ENCODE results near the gene FAM241B. TPM values are rescaled to one million over a fixed set of nuclear protein-coding genes. Genes with fewer than 3 reads are reported as not detected.

The FAM241B gene
- total and polyA plus RNA-seq, 2 donors: 1.0 to 8.3 TPM

DNA sequence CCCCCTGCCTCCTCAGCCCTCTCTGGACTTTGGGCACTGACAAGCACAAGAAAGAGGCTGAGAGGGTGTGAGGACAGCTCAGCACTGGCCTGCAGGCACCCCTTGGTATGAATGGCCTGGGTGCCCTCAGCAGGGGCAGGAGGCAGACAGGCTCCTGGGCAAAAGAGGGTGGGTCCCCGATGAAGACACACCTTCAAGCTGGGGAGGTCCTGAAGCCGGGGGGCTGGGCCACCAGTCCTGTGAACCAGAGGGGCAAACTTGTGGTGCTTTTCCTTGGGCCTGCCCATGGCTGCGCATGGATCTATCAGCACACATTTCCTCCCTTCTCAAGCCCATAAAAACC, 22.8 kb downstream of the FAM241B start:
- 87% methylated on average over 3 of the region's 3 CpGs for WGBS

DNA sequence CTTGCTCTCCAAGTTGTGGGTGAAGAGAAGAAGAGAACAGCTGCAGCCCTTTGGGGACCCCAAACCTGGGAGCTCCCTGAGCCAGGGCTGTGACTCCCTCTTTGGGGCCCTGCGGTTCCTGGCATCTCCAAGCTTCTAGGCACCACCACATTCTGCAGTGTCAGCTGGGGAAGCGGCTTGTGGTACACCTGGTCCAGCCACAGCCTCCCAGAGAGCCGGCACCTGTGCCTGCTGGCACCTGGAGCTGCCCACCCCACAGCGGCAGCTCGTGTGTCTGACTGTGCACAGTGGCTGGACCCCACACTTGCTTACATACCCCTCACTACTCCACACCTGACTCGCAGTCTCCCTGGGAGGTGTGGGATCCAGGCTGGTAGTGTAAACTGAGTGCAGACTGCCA, 23.5 kb downstream of the FAM241B start:
- H3K4me1 ChIP-seq (ENCODE audit: control insufficient read depth in 2 of 2, insufficient read depth in 2 of 2, low read length in 2 of 2): no peaks in the 10 kb centered on the region
- H3K4me3 ChIP-seq (ENCODE audit: low read length in 2 of 2): no peak overlapping the region
- WGBS: 75% methylated on average over 6 of the region's 6 CpGs
- peaks cover 2 to 19% of the 10 kb centered on the region in 2 donors for H3K27me3 ChIP-seq (ENCODE audit: control insufficient read depth in 2 of 2, insufficient read depth in 1 of 2, low read length in 1 of 2)
- H3K36me3 ChIP-seq (ENCODE audit: control insufficient read depth in 2 of 2, insufficient read depth in 2 of 2, low read length in 1 of 2): no peaks in the 10 kb centered on the region
- no peak overlapping the region for H3K27ac ChIP-seq (ENCODE audit: low read depth in 1 of 2, low read length in 1 of 2)
- DNase-seq (ENCODE audit: low read depth in 6 of 9, low spot score in 9 of 9): no peak
- peaks cover 2 to 17% of the 10 kb centered on the region in 2 donors for H3K9me3 ChIP-seq (ENCODE audit: control insufficient read depth in 2 of 2, insufficient read depth in 1 of 2, low read length in 1 of 2)

More for the DNA sequence above, 22.8 kb downstream of the FAM241B start:
- Histone ChIP-seq H3K36me3 (ENCODE audit: control insufficient read depth in 2 of 2, insufficient read depth in 2 of 2, low read length in 1 of 2) (no peaks in the 10 kb centered on the region), H3K9me3 (ENCODE audit: control insufficient read depth in 2 of 2, insufficient read depth in 1 of 2, low read length in 1 of 2) (peaks cover 2 to 17% of the 10 kb centered on the region in 2 donors), H3K27ac (ENCODE audit: low read depth in 1 of 2, low read length in 1 of 2) (no peak overlapping the region), H3K4me1 (ENCODE audit: control insufficient read depth in 2 of 2, insufficient read depth in 2 of 2, low read length in 2 of 2) (no peaks in the 10 kb centered on the region), H3K27me3 (ENCODE audit: control insufficient read depth in 2 of 2, insufficient read depth in 1 of 2, low read length in 1 of 2) (peaks cover 2 to 14% of the 10 kb centered on the region in 2 donors), H3K4me3 (ENCODE audit: low read length in 2 of 2) (no peak overlapping the region)
- DNase-seq (ENCODE audit: low read depth in 6 of 9, low spot score in 9 of 9): no peak

DNA sequence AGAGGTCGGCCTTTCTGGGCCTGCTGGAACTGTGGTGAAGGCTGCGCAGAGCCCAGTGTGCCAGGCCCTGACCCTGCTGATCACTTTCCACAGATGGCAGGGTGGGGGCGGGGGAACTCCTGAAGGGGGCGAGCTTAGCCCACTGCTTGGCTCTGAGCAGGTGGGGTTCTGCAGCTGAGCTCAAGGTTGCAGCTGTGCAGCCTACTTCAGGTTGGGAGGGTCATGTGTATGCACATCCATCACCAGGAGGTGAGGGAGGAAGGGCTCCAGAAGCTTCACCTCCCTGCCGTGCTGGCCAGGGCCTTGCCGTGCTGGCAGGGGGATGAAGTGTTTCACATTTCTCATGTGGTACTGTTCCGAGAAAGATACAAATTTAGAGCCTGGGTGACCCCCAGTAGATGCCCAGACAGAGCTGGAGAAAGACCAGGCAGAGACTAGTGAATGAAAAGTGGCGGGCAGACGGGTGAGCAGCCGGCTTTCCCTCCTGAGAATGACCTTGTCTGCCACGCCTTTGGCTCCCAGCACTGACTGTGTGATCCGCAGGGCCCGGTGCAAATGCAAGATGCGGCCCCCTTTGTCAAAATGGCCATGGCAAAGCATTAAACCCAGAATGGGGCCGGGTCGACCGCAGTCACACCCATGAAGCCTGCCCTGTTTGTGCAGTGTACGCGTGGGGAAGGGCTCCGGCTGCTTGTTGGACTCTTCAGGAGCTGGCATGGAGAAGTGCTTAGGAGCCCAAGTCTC, 25.2 kb downstream of the FAM241B start:
- H3K27me3 ChIP-seq (ENCODE audit: control insufficient read depth in 2 of 2, insufficient read depth in 1 of 2, low read length in 1 of 2): peaks cover 2 to 19% of the 10 kb centered on the region in 2 donors

DNA sequence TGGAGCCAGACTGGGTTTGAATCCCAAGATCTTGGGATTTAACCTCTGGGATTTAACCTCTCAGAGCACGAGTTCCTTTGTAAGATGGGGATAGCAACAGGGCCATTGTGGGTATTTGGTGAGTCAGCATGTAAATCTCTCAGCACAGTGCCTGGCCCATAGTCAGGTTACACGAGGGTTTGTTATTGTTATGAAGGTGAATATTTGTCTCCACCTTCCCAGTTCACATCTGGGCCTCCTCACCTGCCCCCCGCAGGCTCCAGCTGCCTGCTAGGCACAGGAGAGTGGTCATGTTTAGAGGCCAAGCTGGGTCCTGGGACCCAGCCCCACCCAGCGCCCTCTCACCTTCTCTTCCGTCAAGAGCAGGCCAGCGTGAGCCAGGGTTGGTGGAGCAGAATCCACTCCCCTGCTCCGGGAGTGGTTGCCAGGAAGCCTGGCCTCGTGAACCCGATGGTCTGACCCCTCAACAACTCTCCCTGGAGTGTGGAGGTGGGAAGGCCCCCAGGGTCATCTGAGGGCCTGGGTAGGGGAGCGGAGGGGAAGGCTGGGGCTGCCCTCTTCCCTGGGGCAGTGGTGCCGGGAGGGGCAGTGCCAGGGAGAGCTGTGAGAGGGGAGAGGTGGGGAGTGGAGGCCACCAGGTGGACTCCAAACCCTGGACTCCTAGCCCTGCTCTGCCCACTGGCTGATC, 26.0 kb downstream of the FAM241B start:
- Histone ChIP-seq H3K27ac (ENCODE audit: low read depth in 1 of 2, low read length in 1 of 2) (no peak overlapping the region), H3K27me3 (ENCODE audit: control insufficient read depth in 2 of 2, insufficient read depth in 1 of 2, low read length in 1 of 2) (peaks cover 2 to 19% of the 10 kb centered on the region in 2 donors), H3K9me3 (ENCODE audit: control insufficient read depth in 2 of 2, insufficient read depth in 1 of 2, low read length in 1 of 2) (peaks cover 2 to 17% of the 10 kb centered on the region in 2 donors), H3K4me3 (ENCODE audit: low read length in 2 of 2) (no peak overlapping the region), H3K4me1 (ENCODE audit: control insufficient read depth in 2 of 2, insufficient read depth in 2 of 2, low read length in 2 of 2) (no peaks in the 10 kb centered on the region), H3K36me3 (ENCODE audit: control insufficient read depth in 2 of 2, insufficient read depth in 2 of 2, low read length in 1 of 2) (no peaks in the 10 kb centered on the region)
- WGBS: 92% methylated on average over 11 of the region's 11 CpGs
- DNase-seq (ENCODE audit: low read depth in 6 of 9, low spot score in 9 of 9): no peak

More for the DNA sequence above, 25.2 kb downstream of the FAM241B start:
- DNase-seq (ENCODE audit: low read depth in 6 of 9, low spot score in 9 of 9): no peak
- no peaks in the 10 kb centered on the region for H3K36me3 ChIP-seq (ENCODE audit: control insufficient read depth in 2 of 2, insufficient read depth in 2 of 2, low read length in 1 of 2)
- peaks cover 2 to 17% of the 10 kb centered on the region in 2 donors for H3K9me3 ChIP-seq (ENCODE audit: control insufficient read depth in 2 of 2, insufficient read depth in 1 of 2, low read length in 1 of 2)
- H3K27ac ChIP-seq (ENCODE audit: low read depth in 1 of 2, low read length in 1 of 2): no peak overlapping the region
- no peak overlapping the region for H3K4me3 ChIP-seq (ENCODE audit: low read length in 2 of 2)
- 91% methylated on average over 20 of the region's 20 CpGs for WGBS
- no peaks in the 10 kb centered on the region for H3K4me1 ChIP-seq (ENCODE audit: control insufficient read depth in 2 of 2, insufficient read depth in 2 of 2, low read length in 2 of 2)

DNA sequence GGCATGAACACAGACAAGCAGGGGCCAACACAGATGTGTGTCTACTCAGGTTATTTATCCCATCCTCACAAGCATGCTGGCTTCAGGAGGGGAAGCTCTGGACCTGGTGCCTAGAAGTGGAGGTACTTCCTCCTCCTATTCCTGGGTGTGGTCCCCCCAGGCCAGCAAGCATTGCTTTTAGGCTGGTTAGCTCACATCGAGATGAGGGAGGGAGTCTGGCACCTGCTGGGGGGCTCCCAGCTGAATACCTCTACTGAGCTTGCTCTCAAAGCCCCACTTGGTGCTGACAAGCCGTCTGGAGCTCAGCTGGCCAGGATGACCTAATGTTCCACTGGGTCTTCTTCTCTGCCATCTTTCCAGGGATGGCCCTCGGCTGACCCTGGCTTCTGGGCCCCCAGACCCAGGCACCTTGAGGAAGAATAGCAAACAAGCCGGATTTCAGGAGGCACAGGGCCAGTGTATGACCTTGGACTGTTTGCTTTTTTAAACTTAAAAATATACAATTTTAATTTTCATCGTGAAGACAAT, 26.8 kb downstream of the FAM241B start:
- DNase-seq (ENCODE audit: low read depth in 6 of 9, low spot score in 9 of 9): no peak
- Histone ChIP-seq H3K9me3 (ENCODE audit: control insufficient read depth in 2 of 2, insufficient read depth in 1 of 2, low read length in 1 of 2) (peaks cover 2 to 17% of the 10 kb centered on the region in 2 donors), H3K27me3 (ENCODE audit: control insufficient read depth in 2 of 2, insufficient read depth in 1 of 2, low read length in 1 of 2) (peaks cover 2 to 19% of the 10 kb centered on the region in 2 donors), H3K4me1 (ENCODE audit: control insufficient read depth in 2 of 2, insufficient read depth in 2 of 2, low read length in 2 of 2) (no peaks in the 10 kb centered on the region), H3K4me3 (ENCODE audit: low read length in 2 of 2) (no peak overlapping the region), H3K27ac (ENCODE audit: low read depth in 1 of 2, low read length in 1 of 2) (no peak overlapping the region), H3K36me3 (ENCODE audit: control insufficient read depth in 2 of 2, insufficient read depth in 2 of 2, low read length in 1 of 2) (no peaks in the 10 kb centered on the region)
- WGBS: 38% methylated on average over 5 of the region's 5 CpGs

- Histone ChIP-seq H3K4me3 (ENCODE audit: low read length in 2 of 2) (no peak overlapping the region), H3K27ac (ENCODE audit: low read depth in 1 of 2, low read length in 1 of 2) (no peak overlapping the region), H3K9me3 (ENCODE audit: control insufficient read depth in 2 of 2, insufficient read depth in 1 of 2, low read length in 1 of 2) (peaks cover 2 to 14% of the 10 kb centered on the region in 2 donors), H3K4me1 (ENCODE audit: control insufficient read depth in 2 of 2, insufficient read depth in 2 of 2, low read length in 2 of 2) (no peaks in the 10 kb centered on the region), H3K36me3 (ENCODE audit: control insufficient read depth in 2 of 2, insufficient read depth in 2 of 2, low read length in 1 of 2) (no peaks in the 10 kb centered on the region), H3K27me3 (ENCODE audit: control insufficient read depth in 2 of 2, insufficient read depth in 1 of 2, low read length in 1 of 2) (peaks cover 2 to 19% of the 10 kb centered on the region in 2 donors)
- no peak for DNase-seq (ENCODE audit: low read depth in 6 of 9, low spot score in 9 of 9)
- 57% methylated on average over 8 of the region's 8 CpGs for WGBS
Observed at GRCh38 chr10:69657430-69657829, 27.4 kb downstream of the FAM241B start.

GRCh38 chr10:69657866-69658265, 27.8 kb downstream of the FAM241B start:
- peaks cover 2 to 19% of the 10 kb centered on the region in 2 donors for H3K27me3 ChIP-seq (ENCODE audit: control insufficient read depth in 2 of 2, insufficient read depth in 1 of 2, low read length in 1 of 2)
- 91% methylated on average over 10 of the region's 10 CpGs for WGBS
- no peak overlapping the region for H3K27ac ChIP-seq (ENCODE audit: low read depth in 1 of 2, low read length in 1 of 2)
- no peak overlapping the region for H3K4me3 ChIP-seq (ENCODE audit: low read length in 2 of 2)
- no peaks in the 10 kb centered on the region for H3K4me1 ChIP-seq (ENCODE audit: control insufficient read depth in 2 of 2, insufficient read depth in 2 of 2, low read length in 2 of 2)
- H3K36me3 ChIP-seq (ENCODE audit: control insufficient read depth in 2 of 2, insufficient read depth in 2 of 2, low read length in 1 of 2): no peaks in the 10 kb centered on the region
- H3K9me3 ChIP-seq (ENCODE audit: control insufficient read depth in 2 of 2, insufficient read depth in 1 of 2, low read length in 1 of 2): peaks cover 2 to 9% of the 10 kb centered on the region in 2 donors
- DNase-seq (ENCODE audit: low read depth in 6 of 9, low spot score in 9 of 9): no peak

GRCh38 chr10:69659241-69660038, 29.4 kb downstream of the FAM241B start:
- no peaks in the 10 kb centered on the region for H3K36me3 ChIP-seq (ENCODE audit: control insufficient read depth in 2 of 2, insufficient read depth in 2 of 2, low read length in 1 of 2)
- 84% methylated on average over 13 of the region's 13 CpGs for WGBS
- peaks cover 2 to 23% of the 10 kb centered on the region in 2 donors for H3K27me3 ChIP-seq (ENCODE audit: control insufficient read depth in 2 of 2, insufficient read depth in 1 of 2, low read length in 1 of 2)
- no peak for DNase-seq (ENCODE audit: low read depth in 6 of 9, low spot score in 9 of 9)
- H3K4me1 ChIP-seq (ENCODE audit: control insufficient read depth in 2 of 2, insufficient read depth in 2 of 2, low read length in 2 of 2): no peaks in the 10 kb centered on the region
- no peak overlapping the region for H3K27ac ChIP-seq (ENCODE audit: low read depth in 1 of 2, low read length in 1 of 2)
- no peak overlapping the region for H3K4me3 ChIP-seq (ENCODE audit: low read length in 2 of 2)
- no peaks in the 10 kb centered on the region for H3K9me3 ChIP-seq (ENCODE audit: control insufficient read depth in 2 of 2, insufficient read depth in 1 of 2, low read length in 1 of 2)

Measured in thymus (tissue), 11 donors.